HT1080 (cell line): ENCODE results near the gene FBLN1. TPM values are rescaled to one million over a fixed set of nuclear protein-coding genes. Genes with fewer than 3 reads are reported as not detected.

Experiments
- DNase-seq: peaks from one replicate; pipeline ENCODE4 v3.0.0-alpha.2; 2015; ENCODE audit warnings: low read depth
- total RNA-seq: library from RNA; depleted of rRNA; stranded (reverse); fragments of >200 nt; shearing (Covaris generic); gene quantifications from 2 replicates; pipeline ENCODE4 v1.2.3, GENCODE V29; 2014

FBLN1 gene
- total RNA-seq, 1 experiment from 2014 or later: 2.3 TPM

- DNase-seq: no peak
Observed at GRCh38 chr22:45503816-45504372, 1.2 kb downstream of the FBLN1 start.

- DNase-seq: no peak
Observed at GRCh38 chr22:45504373-45505341, 2.0 kb downstream of the FBLN1 start.

GRCh38 chr22:45505991-45506747, 3.5 kb downstream of the FBLN1 start:
- no peak for DNase-seq

GRCh38 chr22:45506816-45507360, 4.2 kb downstream of the FBLN1 start:
- no peak for DNase-seq

- no peak for DNase-seq
Observed at GRCh38 chr22:45507798-45508197, 5.1 kb downstream of the FBLN1 start.

- DNase-seq: no peak
Observed at GRCh38 chr22:45508814-45509213, 6.1 kb downstream of the FBLN1 start.

GRCh38 chr22:45510376-45511232, 7.9 kb downstream of the FBLN1 start:
- DNase-seq: no peak

GRCh38 chr22:45511847-45512261, 9.2 kb downstream of the FBLN1 start:
- no peak for DNase-seq

GRCh38 chr22:45512363-45512762, 9.7 kb downstream of the FBLN1 start:
- no peak for DNase-seq

GRCh38 chr22:45515676-45516075, 13.0 kb downstream of the FBLN1 start:
- no peak for DNase-seq

- no peak for DNase-seq
Observed at GRCh38 chr22:45516163-45516562, 13.5 kb downstream of the FBLN1 start.

- DNase-seq: peak; percentile 13
Observed at GRCh38 chr22:45516923-45517675, 14.4 kb downstream of the FBLN1 start.

- DNase-seq: no peak
Observed at GRCh38 chr22:45518136-45518535, 15.5 kb downstream of the FBLN1 start.

GRCh38 chr22:45518580-45518991, 15.9 kb downstream of the FBLN1 start:
- peak; percentile 75 for DNase-seq

- DNase-seq: no peak
Observed at GRCh38 chr22:45521178-45521577, 18.5 kb downstream of the FBLN1 start.

- DNase-seq: no peak
Observed at GRCh38 chr22:45522462-45522861, 19.8 kb downstream of the FBLN1 start.

GRCh38 chr22:45524157-45524556, 21.5 kb downstream of the FBLN1 start:
- no peak for DNase-seq

GRCh38 chr22:45524966-45525365, 22.3 kb downstream of the FBLN1 start:
- no peak for DNase-seq

GRCh38 chr22:45525480-45525879, 22.8 kb downstream of the FBLN1 start:
- no peak for DNase-seq

- no peak for DNase-seq
Observed at GRCh38 chr22:45526281-45526680, 23.6 kb downstream of the FBLN1 start.
